ENCODE data around the gene MEX3C. TPM values are rescaled to one million over a fixed set of nuclear protein-coding genes. Genes with fewer than 3 reads are reported as not detected.

The MEX3C gene
- 30.4 and 45.6 TPM in 2 replicates for total RNA-seq (2014; rRNA removed; shearing (Covaris generic))

GRCh38 chr18:51197661-51198424, at the start of gene MEX3C:
TSS of gene MEX3C (minus strand) at chr18:51197681. CDS start at chr18:51197320, 361 bp downstream.
- DNase-seq (ENCODE audit: low read depth): peak; percentile 99

DNA sequence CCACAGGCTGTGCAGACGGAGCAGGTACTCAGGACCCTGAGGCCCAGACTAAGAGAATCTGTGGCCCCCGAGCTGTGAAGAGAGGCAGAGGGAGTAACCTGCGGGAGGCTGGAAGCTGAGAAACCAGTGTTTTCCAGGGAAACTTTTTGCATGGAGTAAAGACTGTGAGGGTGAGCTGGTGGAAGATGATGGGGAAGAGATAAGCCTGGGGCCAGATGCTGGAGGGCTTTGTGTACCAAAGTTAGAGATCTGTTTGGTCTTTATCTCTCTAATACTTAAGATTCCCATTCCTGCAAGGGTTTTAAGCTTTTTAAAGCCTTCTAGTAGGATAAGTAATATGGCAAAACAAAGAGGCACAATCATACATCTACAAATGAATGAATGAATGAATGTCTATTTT, 43.7 kb upstream of the MEX3C start:
- no peak for DNase-seq (ENCODE audit: low read depth)

DNA sequence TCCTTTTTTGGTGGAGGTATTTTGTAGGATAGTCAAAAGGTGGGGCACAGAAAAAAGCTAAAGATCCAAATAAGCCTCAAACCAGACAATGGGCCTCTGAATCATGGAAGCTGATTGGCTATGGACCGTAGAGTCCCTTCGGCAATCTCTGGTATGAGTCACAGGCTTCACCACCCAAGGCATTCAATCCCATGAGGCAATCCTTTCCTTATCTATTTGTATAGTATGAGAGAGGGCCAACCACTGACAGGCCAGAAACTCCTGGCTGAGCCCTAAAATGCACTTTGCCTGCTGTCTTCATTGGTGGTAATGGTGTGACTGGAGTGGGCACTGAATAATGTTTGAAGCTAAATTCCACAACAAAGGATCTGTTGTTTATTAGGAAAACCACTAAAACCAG, 38.7 kb upstream of the MEX3C start:
- DNase-seq (ENCODE audit: low read depth): peak; percentile 85

DNA sequence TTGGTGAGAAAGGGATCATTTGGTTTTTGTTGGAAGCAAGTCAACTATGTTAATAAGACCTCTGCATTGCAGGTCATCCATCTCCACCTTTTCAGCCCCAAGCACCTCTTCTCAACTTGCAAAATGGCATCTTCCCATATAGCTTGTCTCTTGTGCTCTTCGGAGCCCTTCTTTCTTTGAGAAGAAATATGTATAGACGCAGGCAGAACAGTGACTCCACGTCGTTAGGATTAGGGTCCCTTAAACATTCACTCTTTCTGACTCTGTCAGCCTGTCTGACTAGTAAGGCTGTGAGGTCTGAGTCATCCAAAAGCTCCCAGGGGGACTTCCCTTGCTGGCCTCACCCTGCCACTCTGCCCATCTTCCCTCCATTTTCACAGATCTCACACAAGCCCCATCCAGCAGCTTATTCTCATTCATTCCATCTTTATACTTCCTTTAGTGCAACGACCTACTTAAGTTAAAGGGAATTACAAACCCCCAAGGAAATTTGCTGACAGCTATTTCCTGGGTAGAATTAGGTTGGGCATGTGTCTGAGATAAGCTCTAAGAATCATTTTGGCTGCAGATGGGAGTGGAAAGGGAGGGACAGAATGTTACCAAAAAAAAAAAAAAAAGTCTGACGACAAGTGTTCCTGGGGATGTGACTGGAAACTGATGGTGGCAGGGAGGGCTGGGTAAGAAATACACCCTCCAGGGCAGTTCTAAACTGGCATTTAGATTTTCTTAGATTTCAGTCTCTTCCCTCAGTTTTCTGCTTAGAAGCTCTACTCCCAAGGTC, 37.7 kb upstream of the MEX3C start:
- peak; percentile 62 for DNase-seq (ENCODE audit: low read depth)

- peak; percentile 29 for DNase-seq (ENCODE audit: low read depth)
Measured at GRCh38 chr18:51234117-51235008, 36.9 kb upstream of the MEX3C start.

DNA sequence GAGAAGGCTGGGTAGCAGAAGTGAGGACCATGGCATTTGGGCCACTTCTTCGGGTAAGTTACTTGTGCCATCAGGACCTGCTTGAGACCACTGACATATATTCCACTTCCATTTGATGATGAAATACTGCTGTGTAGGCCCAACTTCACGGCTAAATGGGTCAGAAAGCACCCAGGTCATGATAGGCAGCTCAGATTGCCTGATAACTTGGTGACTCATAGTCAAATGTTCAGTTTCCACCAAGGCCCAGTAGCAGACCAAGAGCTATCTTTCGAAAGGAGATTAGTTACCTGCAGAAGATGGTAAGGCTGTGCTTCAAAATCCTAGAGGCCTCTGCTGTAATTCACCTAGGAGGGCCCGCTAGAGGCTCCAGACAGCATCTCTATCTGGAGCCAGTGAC, 31.8 kb upstream of the MEX3C start:
- no peak for DNase-seq (ENCODE audit: low read depth)

- DNase-seq (ENCODE audit: low read depth): no peak
Measured at GRCh38 chr18:51227660-51228059, 30.2 kb upstream of the MEX3C start.

DNA sequence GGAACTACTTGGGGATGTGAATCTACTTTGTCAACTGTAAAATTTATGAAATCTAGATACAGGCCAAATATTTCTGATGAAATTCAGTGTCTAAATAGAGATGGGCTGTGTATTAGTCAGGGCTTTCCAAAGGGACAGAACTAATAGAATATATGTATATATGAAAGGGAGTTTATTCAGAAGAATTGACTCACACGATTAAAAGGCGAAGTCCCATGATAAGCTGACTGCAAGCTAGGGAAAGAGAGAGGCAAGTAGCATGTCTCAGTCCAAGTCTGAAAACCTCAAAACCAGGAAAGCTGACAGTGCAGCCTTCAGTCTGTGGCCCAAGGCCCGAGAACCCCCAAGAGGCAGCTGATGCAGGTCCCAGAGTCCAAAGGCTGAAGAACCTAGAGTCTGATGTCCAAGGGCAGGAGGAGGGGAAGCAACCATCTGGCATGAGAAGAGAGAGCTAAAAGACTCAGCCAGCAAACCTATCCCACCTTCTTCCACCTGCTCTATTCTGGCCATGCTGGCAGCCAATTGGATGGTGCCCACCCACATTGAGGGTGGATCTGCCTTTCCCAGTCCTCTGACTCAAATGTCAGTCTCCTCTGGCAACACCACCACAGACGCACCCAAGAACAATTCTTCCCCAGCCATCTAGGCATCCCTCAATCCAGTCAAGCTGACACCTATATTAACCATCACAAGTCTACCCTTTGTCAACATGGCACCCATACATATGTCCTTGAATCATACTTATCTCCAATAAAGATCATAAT, 29.3 kb upstream of the MEX3C start:
- no peak for DNase-seq (ENCODE audit: low read depth)

GRCh38 chr18:51226068-51226467, 28.6 kb upstream of the MEX3C start:
- DNase-seq (ENCODE audit: low read depth): no peak

- no peak for DNase-seq (ENCODE audit: low read depth)
Measured at GRCh38 chr18:51212606-51213005, 15.1 kb upstream of the MEX3C start.

DNA sequence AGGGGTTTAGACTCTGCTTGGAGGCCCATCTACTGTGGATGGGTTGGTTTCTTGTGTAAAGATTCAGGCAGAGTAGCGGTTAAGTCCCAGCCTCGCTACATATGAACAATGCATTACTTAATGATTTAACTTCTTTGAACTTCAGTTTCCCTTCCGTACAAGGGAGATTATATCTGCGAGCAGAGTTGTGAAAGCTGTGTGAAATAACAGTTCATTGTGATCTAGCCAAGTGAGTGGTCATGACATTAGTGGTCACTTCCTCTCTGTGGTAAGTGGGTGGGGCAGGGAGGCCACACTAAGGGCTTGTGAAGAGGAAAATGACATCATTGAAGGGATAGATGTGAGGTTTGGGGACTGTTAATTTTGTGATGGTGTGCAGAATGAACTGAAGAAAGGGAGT, 14.1 kb upstream of the MEX3C start:
- DNase-seq (ENCODE audit: low read depth): peak; percentile 87

GRCh38 chr18:51196811-51197660, 445 bp downstream of the MEX3C start:
- peak; percentile 59 for DNase-seq (ENCODE audit: low read depth)

DNA sequence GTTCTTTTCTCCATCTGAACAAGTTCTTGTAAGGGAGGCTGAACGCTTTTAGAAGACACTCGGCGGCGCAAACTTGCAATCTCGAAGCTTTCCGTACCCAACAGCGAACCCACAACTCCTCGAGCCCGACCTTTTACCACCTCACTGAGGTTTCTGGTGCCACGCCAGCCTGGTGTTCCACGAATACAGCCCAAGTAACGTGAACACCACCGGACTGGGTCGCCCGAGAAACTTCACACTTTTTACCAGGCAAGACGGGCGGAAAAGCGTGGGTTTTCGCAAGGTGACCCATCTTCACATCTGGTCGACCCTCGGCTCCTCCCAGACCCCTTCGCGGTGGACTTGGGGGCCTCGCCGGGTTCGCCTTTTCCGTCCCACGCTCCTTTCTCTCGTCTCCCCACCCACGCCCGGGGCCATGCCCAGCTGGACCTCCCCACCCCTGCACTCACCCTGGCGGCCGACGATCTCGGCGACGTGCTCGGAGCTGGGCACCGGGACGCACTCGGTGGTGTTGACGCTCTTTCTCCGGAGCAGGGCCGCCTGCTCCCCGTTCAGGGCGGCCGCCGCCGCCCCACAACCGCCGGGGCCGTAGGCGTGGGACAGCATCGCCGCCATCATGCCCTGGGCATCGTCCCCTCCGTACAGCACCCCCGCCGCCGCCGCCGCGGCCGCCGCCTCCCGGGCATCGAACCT, 1.2 kb downstream of the MEX3C start:
- DNase-seq (ENCODE audit: low read depth): peak; percentile 59

GRCh38 chr18:51195451-51196117, 1.9 kb downstream of the MEX3C start:
- DNase-seq (ENCODE audit: low read depth): peak; percentile 71

- DNase-seq (ENCODE audit: low read depth): no peak
Measured at GRCh38 chr18:51195086-51195450, 2.4 kb downstream of the MEX3C start.

- no peak for DNase-seq (ENCODE audit: low read depth)
Measured at GRCh38 chr18:51194604-51195003, 2.9 kb downstream of the MEX3C start.

- peak; percentile 18 for DNase-seq (ENCODE audit: low read depth)
Measured at GRCh38 chr18:51193621-51194287, 3.7 kb downstream of the MEX3C start.

- no peak for DNase-seq (ENCODE audit: low read depth)
Measured at GRCh38 chr18:51192696-51193095, 4.8 kb downstream of the MEX3C start.

DNA sequence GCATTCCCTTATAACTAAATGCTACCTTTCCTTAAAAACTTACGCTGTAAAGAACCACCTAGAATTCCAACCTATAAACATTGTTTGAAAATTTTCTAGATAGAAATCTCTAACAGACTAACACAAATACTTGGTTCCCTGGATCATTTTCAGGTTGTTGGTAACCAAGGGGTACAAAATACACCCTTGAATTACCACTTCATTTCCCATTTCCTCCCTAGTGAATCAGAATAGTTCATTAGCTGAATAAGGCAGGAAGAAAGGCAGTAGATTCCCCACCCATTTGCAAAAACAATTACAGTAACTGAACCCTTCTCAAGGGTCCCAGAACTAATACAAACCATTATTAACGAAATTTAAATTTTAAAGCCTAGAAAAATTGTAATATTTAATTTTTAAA, 5.5 kb downstream of the MEX3C start:
- DNase-seq (ENCODE audit: low read depth): no peak
